ENCODE data around the gene ARMC10.
"Not testable (repeated sequence)": the region's sequence is repeated elsewhere in the genome, so short reads cannot be mapped to it uniquely, and the experiment has no call there.

The ARMC10 gene

DNA sequence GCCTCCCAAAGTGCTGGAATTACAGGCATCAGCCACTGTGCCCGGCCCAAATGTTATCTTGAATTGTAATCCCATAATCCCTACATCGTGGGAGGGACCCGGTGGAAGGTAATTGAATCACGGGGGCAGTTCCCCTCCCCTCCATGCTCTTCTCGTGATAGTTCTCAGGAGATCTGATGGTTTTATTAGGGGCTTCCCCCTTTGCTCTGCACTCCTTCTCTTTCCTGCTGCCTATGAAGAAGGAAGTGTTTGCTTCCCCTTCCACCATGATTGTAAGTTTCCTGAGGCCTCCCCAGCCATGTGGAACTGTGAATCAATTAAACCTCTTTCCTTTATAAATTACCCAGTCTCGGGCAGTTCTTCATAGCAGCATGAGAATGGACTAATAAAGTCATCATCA, 3.3 kb downstream of the ARMC10 start:
- not testable (repeated sequence) for DNase-seq (ENCODE audit: low read depth, low spot score)

- no peak for DNase-seq (ENCODE audit: low read depth, low spot score)
Observed at GRCh38 chr7:103079836-103080235, 4.9 kb downstream of the ARMC10 start.

- DNase-seq (ENCODE audit: low read depth, low spot score), result no peak
Observed at GRCh38 chr7:103080923-103081322, 6.0 kb downstream of the ARMC10 start.

GRCh38 chr7:103082497-103082896, 7.6 kb downstream of the ARMC10 start:
- no peak for DNase-seq (ENCODE audit: low read depth, low spot score)

DNA sequence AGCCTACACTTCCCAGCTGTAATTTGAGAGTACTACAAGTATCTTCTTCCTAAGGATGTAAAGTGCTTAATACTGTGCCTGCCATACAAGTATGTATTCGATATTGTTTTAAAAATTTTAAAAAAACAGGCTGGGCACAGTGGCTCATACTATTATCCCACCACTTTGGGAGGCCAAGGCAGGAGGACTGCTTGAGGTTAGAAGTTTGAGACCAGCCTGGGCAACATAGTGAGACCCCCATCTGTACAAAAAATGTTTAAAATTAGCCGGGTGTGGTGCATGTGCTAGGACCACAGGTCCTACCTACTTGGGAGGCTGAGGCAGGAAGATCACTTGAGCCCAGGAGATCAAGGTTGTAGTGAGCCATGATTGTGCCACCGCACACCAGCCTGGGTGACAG, 8.3 kb downstream of the ARMC10 start:
- DNase-seq (ENCODE audit: low read depth, low spot score), result no peak

GRCh38 chr7:103092321-103092720, 17.4 kb downstream of the ARMC10 start:
- not testable (repeated sequence) for DNase-seq (ENCODE audit: low read depth, low spot score)

DNA sequence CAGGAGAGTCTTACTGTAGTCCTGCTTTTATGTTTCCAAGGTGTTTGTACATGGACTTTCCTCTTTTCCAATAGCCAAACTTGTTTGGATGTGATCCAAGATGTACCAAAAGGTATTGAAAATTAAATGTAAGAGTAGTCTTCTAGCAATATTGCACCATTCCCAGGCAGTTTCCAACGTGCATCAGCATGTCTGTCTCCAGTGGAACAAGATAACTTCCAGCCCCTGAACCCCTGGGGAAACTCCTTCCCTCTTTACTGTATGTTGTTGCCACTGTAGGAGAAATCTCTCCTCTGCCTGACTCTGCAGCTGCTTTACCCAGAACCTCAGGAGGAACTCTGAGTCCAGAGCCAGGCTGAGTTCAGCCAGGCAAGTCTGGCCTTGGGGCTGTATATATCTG, 18.5 kb downstream of the ARMC10 start:
- no peak for DNase-seq (ENCODE audit: low read depth, low spot score)

- no peak for DNase-seq (ENCODE audit: low read depth, low spot score)
Observed at GRCh38 chr7:103094102-103094501, 19.2 kb downstream of the ARMC10 start.

DNA sequence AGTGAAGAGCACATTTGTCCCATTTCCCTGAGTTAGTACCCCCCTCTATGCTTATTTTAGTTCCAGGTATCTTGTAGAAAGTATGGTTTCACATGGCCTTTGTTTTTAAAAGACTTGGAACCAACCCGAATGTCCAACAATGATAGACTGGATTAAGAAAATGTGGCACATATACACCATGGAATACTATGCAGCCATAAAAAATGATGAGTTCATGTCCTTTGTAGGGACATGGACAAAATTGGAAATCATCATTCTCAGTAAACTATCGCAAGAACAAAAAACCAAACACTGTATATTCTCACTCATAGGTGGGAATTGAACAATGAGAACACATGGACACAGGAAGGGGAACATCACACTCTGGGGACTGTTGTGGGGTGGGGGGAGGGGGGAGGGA, 20.6 kb downstream of the ARMC10 start:
- not testable (repeated sequence) for DNase-seq (ENCODE audit: low read depth, low spot score)

- no peak for DNase-seq (ENCODE audit: low read depth, low spot score)
Observed at GRCh38 chr7:103097041-103097440, 22.1 kb downstream of the ARMC10 start.

- DNase-seq (ENCODE audit: low read depth, low spot score), result no peak
Observed at GRCh38 chr7:103100348-103100747, 25.4 kb downstream of the ARMC10 start.

DNA sequence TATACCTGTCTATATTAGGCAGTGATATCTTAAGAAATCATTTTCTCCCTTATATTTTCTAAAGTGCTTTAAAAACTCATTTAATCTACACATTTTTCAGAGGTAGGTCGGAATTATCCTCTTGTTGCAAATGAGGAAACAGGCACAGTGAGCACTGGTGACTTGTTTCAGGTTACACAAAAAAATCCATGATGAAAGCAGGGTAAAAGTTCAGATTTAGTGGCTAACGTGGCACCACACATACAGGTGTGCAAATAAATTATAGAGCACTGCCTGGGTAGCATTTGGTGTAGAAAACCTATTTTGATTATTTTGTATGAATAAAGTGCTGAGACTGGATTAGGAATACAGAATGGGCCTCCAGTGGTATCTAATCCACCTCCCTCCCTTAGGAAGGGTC, 26.6 kb downstream of the ARMC10 start:
- no peak for DNase-seq (ENCODE audit: low read depth, low spot score)

GRCh38 chr7:103106005-103106702, 31.2 kb downstream of the ARMC10 start:
- DNase-seq (ENCODE audit: low read depth, low spot score), result no peak

DNA sequence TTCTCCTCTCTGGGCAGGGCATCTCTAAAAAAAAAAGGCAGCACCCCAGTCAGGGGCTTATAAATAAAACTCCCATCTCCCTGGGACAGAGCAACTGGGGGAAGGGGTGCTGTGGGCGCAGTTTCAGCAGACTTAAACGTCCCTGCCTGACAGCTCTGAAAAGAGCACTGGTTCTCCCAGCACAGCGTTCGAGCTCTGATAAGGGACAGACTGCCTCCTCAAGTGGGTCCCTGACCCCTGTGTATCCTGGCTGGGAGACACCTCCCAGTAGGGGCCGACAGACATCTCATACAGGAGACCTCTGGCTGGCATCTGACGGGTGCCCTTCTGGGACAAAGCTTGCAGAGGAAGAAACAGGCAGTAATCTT, 31.7 kb downstream of the ARMC10 start:
- not testable (repeated sequence) for DNase-seq (ENCODE audit: low read depth, low spot score)

GRCh38 chr7:103113164-103113563, 38.2 kb downstream of the ARMC10 start:
- no peak for DNase-seq (ENCODE audit: low read depth, low spot score)

DNA sequence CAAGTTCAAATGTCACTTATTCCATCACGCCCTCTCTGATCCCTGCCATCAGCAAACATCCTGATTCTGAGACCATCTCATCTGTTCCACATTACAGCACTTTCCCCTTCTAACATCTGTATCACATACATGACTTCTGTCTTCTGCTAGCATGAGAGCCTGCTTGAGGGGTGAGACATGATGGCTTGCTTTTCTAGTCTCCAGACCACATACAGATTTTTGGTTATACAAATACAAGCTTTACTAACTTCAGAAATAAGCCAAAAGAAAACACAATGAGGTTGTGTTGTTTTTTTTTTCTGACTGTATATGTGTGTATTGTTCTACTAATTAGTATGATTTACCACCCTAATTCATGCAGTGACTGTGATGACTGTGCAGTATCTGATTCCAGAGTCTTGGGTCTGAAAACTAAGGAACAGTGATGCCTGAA, 39.7 kb downstream of the ARMC10 start:
- DNase-seq (ENCODE audit: low read depth, low spot score), result no peak

DNA sequence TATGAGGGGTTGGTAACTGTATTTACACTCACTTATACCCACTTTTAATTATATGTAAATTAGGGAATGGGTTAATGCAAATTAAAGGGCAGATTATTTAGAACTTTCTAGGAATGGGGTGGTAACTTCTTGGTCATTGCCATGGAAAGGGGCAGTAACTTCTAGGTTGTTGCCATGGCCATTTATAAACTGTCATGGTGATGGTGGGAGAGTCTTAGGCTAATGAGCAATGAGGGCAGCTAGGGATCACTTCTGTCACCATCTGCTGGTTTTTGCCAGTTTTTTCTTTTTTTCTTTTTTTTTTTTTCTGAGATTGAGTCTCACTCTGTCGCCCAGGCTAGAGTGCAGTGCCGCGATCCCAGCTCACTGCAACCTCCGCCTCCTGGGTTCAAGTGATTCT, 40.8 kb downstream of the ARMC10 start:
- no peak for DNase-seq (ENCODE audit: low read depth, low spot score)

- DNase-seq (ENCODE audit: low read depth, low spot score), result no peak
Observed at GRCh38 chr7:103116511-103116910, 41.6 kb downstream of the ARMC10 start.

- DNase-seq (ENCODE audit: low read depth, low spot score), result no peak
Observed at GRCh38 chr7:103116991-103117390, 42.1 kb downstream of the ARMC10 start.

DNA sequence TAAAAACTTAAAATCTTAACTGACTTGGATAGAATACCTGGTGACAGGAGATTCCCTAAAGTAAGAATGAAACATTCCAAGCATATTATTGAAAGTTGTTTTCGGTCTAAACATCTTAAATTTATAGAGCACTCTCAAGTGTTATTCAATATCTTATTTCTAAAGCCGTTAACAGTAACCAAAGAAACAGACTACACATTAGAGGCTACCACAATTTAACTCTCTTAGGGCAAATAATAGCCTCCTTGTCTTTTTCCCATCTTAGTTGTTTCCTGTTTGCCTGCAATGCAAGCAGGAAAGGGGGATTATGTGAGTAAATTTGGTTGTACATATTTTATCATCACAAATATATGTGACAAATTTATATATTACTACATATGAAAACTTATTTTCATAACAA, 42.5 kb downstream of the ARMC10 start:
- DNase-seq (ENCODE audit: low read depth, low spot score), result no peak

DNA sequence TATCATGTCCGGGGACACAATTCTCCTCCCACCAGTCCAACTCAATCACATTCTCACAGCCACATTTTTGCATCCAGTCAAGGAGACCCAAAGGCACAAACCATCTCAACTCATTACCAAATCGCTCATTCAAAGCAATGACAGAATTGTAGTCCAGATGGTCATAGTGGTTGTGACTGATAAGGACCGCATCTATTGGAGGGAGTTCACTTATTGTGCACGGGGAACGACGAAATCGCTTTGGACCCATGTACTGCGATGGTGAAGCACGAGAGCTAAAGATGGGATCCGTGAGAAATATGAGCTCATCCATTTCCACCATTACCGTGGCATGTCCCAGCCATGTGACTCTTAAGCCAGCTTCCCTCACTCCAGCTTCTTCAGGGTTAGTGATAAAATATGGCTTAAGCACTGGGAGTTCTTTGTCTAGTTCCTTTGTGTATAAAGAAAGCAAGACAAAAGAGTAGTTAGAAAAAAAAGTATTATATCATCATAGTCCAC, 44.9 kb downstream of the ARMC10 start:
- no peak for DNase-seq (ENCODE audit: low read depth, low spot score)

- no peak for DNase-seq (ENCODE audit: low read depth, low spot score)
Observed at GRCh38 chr7:103120362-103120761, 45.4 kb downstream of the ARMC10 start.

DNA sequence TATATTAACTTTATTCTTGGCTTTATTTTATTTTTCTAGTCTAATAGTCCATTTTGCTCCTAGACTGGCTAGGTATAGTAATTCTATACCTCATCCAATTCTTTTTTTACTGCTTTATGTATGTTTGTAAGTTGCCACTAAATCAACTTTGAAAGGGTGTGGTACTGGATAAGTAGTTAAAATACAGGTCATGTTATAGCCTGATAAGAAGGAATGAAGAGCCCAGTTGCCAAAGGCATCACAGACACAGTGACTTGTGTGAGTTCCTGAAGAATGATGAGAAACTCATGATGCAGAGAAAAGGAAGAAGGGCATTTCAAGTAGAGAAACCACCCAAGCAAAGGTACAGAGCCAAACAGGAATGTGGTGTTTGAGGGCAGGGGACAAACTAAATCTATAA, 46.7 kb downstream of the ARMC10 start:
- DNase-seq (ENCODE audit: low read depth, low spot score), result no peak

DNA sequence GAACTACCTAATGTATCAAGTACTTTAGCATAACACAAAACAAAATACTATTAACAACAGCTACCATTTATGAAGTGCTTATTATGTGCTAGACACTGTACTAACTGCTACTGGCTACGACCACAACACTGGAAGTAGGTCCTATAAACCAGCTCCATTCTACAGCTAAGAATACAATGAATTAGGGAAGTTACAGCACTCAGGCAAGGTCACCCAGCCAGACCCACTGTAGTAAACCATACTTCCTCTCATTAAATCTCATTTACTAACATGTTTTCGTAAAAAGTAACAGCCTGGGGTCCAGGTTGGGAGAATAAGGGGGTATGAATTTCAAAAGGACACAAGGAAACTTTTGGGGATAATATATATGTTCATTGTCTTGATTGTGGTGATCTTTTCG, 48.6 kb downstream of the ARMC10 start:
- no peak for DNase-seq (ENCODE audit: low read depth, low spot score)
